GM21723 (cell line): ENCODE data around the gene PLXNB1.
"Not testable (repeated sequence)": the region's sequence is repeated elsewhere in the genome, so short reads cannot be mapped to it uniquely, and the experiment has no call there.

Experiments used
- ATAC-seq: cut with Tn5 transposase; IDR thresholded peaks from one replicate; pipeline ENCODE4 v1.9.1; 2021; ENCODE audit warnings: mild to moderate bottlenecking, moderate library complexity; ENCODE audit not compliant: unreplicated experiment

The PLXNB1 gene

GRCh38 chr3:48464713-48465221 lies 34.9 kb upstream of the PLXNB1 start:
- no peak for ATAC-seq

- ATAC-seq: no peak
Measured at GRCh38 chr3:48463703-48464102, 33.8 kb upstream of the PLXNB1 start.

DNA sequence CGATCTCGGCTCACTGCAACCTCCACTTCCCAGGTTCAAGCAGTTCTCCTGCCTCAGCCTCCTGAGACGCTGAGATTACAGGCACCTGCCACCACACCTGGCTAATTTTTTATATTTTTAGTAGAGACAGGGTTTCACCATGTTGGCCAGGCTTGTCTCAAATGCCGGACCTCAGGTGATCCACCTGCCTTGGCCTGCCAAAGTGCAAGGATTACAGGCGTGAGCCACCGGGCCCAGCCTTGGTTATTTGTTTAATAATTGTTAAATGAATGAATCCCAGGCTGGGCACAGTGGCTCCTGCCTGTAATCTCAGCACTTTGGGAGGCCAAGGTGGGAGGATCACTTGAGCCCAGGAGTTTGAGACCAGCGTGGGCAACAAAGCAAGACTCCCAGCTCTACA lies 31.9 kb upstream of the PLXNB1 start:
- not testable (repeated sequence) for ATAC-seq

GRCh38 chr3:48460517-48460902 lies 30.6 kb upstream of the PLXNB1 start:
- ATAC-seq: no peak

- ATAC-seq: no peak
Measured at GRCh38 chr3:48459773-48460516, 30.1 kb upstream of the PLXNB1 start.

DNA sequence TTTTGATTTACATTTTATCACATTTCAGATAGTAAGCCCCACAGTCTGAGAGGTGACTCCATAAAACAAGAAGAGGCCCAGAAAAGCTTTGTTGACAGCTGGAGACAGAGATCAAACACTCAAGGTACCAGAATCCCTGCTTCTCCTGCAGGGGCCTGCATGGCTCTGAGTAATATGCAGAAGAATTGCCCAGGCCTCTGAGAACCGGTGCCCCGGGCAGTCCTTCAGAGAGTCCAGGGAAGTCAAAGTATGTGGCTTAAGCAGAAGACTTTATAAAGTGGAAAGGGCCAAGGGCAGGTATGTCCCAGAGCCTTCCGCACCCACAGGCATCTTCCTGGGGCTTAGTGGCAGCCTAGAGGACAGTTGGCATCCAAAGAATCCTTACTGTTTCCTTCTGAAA lies 29.4 kb upstream of the PLXNB1 start:
- no peak for ATAC-seq

DNA sequence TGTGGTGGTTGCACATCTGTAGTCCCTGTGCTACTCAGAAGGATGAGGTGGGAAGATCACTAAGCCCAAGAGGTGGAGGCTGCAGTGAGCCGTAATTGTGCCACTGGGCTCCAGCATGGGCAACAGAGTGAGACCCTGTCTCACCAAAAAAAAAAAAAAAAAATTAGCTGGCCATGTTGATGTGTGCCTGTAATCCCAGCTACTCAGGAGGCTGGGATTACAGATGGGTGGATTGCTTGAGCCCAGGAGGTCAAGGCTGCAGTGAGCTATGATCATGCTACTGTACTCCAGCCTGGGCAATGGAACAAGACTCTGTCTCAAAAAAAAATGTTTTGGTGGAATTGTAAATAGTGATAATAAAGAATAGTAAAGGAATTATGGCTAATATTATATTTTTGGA lies 26.6 kb upstream of the PLXNB1 start:
- ATAC-seq: no peak

DNA sequence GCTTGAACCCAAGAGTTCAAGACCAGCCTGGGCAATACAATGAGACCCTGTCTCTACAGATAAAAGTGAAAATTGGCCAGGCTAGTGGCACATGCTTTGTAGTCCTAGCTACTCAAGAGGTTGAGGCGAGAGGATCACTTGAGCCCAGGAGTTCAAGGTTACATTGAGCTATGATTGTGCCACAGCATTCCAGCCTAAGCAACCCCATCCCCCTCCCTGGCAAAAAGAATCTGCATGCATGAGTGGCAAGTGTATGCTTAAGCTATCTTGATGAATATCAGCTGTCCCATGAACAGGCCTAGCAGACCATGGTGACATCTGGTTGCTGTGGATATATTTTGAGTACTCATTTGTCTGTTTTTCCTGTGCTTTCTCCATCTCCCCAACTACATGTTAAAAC lies 21.4 kb upstream of the PLXNB1 start:
- no peak for ATAC-seq

DNA sequence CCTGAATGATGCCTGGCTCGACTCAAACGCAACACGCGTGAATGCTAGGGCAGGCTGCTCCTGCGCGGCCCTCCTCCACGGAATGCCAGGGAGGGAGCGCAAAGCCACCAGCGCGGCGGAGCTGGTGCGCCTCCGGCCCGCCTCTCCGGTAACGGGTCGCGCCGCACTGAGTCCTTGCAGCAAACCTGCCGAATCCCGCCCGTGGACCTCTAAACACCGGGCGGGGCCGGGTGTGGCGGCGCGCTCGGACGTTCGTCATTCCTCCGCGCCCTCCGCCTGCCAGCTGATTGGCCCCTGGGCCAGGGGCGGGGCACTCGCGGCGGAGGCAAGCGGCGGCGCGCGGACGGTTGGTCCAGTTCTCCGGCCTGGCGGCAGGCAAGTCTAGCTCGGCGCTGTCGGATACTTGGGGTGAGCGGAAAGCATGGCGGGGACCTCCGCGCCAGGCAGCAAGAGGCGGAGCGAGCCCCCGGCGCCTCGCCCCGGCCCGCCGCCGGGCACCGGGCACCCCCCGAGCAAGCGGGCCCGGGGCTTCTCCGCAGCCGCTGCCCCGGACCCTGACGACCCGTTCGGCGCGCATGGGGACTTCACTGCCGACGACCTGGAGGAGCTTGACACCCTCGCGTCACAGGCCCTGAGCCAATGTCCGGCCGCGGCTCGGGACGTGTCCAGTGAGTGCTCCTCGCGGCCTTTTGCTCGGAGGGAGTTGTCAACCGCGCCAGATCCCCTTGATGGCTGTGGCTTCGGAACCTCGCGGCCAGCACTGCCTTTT lies 16.7 kb upstream of the PLXNB1 start, which contains the start of gene ATRIP:
Gene ATRIP (plus strand): TSS at position 313 of the 769 bp plus-strand sequence. CDS start 109 bp downstream, at position 422.
- ATAC-seq: peak; percentile 85

DNA sequence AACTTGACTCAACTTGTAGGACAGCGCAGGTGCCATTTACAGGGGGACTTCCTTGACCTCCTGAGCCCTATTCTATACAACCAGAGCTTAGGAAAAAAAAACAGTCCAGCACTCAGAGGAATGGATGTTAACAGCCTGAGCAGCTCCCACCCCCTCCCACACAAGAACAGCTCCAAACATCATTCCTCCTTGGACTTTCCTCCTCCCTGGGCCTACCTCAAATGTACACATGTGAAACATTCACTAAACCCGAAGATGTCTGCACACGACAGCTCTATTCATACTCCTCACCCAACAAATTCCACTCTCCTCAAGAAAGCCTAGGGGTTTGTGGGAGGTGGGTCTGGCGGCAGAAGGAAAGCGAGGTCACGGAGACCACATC lies 16.1 kb upstream of the PLXNB1 start:
- ATAC-seq: peak; percentile 12

DNA sequence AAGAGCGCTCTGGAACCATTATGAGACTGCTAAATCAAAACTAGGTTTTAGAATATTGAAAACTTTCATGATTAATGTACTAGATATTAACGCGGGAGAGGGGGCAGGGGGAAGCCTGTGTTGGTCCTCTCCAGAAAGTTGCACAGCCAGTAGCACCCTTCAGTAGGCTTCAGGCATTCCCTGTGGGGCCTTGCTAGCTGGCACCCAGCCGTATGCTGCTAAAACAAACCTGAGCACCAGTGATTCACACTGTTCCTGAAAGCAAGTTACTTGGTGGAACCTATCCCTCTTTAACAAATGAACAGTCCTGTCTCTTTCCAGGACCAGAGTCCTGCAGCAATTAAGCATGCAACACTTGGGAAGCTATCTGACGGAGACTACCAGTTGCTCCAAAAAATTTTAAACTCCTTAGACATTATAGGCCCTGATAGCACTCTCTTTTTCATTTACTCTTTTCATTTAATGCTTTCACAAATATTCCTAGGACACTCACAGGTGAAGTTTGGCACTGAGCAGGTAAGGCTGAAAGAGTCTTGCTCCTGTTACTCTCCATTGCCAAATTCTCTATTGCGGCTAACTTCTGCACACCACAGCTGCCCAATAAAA lies 15.5 kb upstream of the PLXNB1 start:
- no peak for ATAC-seq

DNA sequence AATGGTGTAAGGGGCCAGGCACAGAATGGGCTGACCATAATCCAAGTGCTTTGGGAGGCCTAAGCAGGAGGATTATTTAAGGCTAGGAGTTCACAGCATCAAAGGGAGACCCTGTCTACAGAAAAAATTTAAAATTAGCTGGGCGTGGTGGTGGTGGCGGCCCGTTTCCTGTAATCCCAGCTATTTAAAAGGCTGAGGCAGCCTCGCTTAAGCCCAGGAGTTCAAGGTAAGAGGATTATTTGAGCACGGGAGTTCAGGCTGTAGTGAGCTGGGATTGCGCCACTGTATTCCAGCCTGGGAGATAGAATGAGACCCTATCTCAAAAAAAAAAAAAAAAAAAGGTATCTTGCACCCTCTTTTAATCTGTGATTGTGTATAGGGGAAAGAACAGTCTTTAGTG lies 12.1 kb upstream of the PLXNB1 start:
- no peak for ATAC-seq

DNA sequence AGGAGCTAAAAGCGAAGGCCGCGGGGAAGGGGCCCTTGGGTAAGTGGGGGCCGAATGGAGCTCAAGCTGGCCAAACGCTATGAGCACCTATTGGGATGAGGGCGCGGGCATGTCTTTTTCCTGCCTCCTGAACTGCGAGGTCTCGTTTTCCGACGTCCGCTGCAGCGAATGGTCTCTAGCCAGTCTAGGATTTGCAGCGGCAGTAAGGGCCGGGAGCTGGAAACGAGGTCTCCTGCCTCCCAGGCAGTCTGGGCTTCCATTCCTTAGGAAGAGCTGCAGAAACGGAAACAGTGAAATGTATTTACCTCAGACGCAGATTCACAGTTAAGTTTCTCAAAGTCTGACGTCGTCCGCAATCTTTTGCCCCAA lies 10.7 kb upstream of the PLXNB1 start:
- ATAC-seq: peak; percentile 4

GRCh38 chr3:48439820-48440589 lies 10.1 kb upstream of the PLXNB1 start, which contains the start of the genes CCDC51 and TMA7:
Gene CCDC51 (minus strand): TSS chr3:48440119. CDS start chr3:48435128, 4,991 bp downstream.
Gene TMA7 (plus strand): TSS chr3:48440257. CDS start chr3:48440297, 40 bp downstream.
- peak; percentile 91 for ATAC-seq

- no peak for ATAC-seq
Measured at GRCh38 chr3:48437812-48438211, 7.9 kb upstream of the PLXNB1 start.

DNA sequence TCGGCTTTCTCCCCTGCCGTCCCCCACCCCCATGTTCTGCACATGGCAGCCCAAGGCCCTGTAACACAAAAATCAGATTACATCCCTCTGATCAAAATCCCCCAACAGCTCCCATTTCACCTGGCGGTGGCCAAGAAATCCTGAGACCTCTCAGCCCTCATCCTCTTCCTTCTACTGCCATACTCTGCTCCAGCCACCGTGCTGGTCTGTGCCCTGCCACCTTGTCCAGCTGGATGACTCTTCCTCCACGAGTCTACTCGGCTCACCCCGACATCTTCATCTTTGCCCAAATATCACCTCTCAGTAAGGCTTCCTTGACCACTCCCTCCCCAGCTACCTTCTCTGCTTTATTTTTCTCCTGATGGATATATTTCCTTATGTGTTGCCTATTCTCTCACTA lies 7.0 kb upstream of the PLXNB1 start:
- no peak for ATAC-seq

- no peak for ATAC-seq
Measured at GRCh38 chr3:48436477-48436787, 6.5 kb upstream of the PLXNB1 start.

GRCh38 chr3:48435774-48436476 lies 6.0 kb upstream of the PLXNB1 start:
- no peak for ATAC-seq

- no peak for ATAC-seq
Measured at GRCh38 chr3:48435223-48435595, 5.3 kb upstream of the PLXNB1 start.

DNA sequence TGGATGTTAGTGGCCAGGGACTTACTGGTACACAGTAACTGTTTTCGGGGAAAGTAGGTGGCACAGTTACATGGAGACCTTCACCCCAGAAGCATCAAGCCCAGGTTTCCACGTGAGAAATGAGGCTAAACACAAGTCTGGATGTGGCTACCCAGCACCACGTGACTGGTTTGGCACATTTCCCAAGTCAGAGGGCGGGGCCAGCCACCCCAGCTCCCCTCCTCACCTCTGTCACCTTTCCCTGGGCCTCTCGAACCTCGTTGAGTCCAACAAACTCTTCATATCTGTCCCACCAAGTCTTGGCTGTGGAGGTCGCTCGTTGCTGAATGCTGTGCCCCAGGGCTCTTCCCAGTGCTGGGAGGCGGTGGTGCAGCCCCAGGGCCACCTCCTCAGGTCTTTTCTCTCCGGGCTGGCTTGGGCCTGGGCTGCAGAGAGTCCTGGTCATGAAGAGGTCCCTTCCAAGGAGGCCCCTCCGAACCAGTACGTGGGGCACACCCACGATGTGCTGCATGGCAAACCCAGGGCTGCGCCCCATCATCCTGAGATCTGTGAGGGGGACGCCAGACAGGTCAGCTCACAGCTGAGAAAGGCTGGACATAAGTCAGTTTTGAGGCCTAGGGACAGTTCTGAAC lies 4.8 kb upstream of the PLXNB1 start:
- no peak for ATAC-seq
